Tongue (tissue), 2 donors: ENCODE data around the gene LRP2BP. TPM values are rescaled to one million over a fixed set of nuclear protein-coding genes. Genes with fewer than 3 reads are reported as not detected.

Experiments
- DNase-seq: peaks from one replicate; pipeline ENCODE4 v3.0.0-alpha.2; 2015
- total RNA-seq: library from RNA; depleted of rRNA; stranded (reverse); fragments of >200 nt; gene quantifications from one replicate; pipeline ENCODE4 v1.2.3, GENCODE V29; 2014

Gene LRP2BP
- 7.6 TPM for total RNA-seq

DNA sequence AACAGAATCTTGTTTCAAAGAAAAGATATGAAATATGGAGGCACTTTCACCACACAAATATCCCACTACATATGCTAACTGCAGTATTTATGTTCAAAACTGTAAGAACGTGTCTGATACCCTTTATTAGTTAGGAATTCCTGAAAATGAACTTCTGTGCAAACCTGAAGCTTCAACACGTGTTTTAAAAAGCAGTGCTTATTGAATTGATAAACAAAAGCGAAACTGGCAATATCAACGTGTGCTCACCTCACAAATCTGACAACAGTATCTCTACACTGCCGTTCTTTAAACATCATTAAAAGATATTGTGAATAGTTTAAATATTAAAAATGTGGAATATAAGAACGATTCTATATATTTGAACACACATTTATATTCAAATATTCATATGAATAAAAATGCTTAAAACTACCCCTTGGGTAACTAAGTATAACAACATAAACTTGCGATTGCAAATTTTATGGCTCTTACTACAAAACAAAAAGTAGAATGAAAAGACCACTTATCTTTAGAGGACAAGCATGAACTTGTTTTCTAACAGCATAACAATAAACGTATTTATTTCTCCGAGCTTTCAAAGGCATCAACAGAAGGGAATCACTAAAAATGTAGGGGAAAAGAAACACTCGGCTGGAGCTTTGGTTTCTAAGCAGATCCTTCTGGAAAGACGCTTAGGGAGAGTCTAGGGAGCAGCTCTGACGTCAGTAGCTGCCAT, at the start of gene LRP2BP:
Gene LRP2BP, minus strand, starts transcription at position 687 of the 718 bp plus-strand sequence. CDS start 17,738 bp downstream, outside the sequence.
- DNase-seq = peak; percentile 97

DNA sequence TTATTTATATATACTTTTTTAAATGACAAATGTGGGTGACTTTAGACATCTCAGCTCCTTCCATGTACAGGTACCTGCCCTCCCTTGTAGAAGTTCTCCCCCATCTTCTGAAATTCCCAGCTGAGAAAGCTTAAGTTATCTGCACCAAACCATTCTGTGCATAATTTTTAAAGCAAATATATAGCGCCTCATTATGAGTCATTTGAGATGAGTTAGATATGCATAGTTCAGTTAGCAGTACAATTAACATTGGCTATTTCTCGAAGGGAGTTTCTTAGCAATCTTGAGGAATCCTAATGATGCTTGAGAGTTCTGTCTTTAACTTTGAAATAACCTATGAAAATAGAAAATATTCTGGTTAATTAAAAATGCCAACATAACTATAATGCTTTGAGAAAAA, 49.5 kb upstream of the LRP2BP start:
- DNase-seq = no peak

DNA sequence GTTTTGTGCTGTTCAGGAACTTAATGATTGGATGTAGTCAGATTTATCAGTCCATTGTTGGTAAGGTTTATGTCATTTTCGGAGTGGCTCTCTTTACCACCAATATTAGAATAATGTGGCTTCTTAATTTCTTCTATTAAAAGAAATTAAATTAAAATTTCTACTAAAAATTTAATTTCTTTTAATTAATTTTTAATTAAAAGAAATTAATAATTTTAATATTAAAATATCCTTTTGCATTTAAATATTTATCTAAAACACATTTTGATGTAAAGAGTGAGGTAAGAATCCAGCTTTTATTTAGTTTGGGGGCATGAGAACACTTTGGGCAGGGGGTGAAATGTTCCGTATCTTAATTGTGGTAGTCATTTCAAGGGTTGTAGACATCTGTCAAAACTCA, 45.8 kb upstream of the LRP2BP start:
- DNase-seq = no peak

GRCh38 chr4:185437809-185438208, 42.1 kb upstream of the LRP2BP start:
- DNase-seq = no peak

DNA sequence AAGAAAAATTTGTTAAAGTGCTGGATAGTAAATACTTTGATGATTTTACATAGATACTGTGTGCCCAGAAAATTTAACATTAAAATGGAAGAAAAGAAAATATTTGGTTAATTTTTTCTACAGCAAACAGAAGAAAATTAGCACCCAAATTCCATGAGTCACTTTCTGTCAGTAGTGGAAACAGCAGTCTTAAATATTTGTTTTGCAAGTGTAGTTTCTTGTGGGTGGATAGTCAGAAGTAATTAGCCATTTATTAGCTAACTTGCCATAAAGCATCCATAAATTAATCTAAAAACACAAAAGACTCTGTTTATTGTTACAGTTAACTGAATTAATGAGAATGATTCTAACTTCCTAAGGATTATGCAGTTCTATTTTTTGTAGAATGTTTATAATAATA, 39.7 kb upstream of the LRP2BP start:
- no peak for DNase-seq

DNA sequence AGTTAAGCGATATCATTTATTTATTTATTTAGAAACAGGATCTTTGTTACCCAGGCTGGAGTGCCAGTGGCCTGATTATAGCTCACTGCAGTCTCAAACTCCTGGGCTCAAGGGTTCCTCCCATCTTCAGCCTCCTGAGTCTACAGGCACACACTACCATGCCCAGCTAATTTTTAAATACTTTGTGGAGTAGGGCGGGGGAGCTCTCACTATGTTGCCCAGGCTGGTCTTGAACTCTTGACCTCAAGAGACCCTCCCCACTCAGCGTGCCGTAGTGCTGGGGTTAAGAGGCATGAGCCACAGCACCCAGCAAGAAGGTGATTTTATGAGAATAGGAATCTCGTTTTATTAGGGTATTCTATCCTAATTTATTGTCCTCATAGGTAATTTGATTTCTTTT, 33.9 kb upstream of the LRP2BP start:
- no peak for DNase-seq

DNA sequence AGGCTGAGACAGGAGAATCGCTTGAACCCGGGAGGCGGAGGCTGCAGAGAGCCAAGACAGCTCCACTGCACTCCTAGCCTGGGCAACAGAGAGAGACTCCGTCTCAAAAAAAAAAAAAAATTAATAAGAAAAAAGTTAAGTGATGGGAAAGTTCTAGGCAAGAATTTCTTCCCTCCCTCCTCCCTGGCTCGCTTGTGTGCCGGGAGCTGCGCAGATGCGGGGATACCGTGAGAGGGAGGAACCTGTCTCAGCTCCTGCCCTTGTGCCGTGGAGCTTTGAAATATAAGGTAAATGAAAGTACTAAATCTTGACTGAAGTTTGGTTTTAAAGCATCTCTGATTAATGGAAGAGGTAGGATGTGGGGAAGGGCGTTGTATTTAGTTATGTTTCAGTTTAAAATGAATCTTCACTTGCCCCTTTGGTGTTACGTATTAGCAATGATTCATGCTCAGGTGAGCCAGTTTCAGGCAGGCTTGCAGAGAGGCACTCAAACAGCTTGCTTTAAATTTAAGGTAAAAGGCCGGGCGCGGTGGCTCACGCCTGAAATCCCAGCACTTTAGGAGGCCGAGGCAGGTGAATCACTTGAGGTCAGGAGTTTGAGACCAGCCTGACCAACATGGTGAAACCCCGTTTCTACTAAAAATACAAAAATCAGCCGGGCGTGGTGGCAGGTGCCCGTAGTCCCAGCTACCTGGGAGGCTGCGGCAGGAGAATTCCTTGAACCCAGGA, 31.4 kb upstream of the LRP2BP start:
- no peak for DNase-seq

GRCh38 chr4:185425647-185426352, 30.1 kb upstream of the LRP2BP start, which contains the start of gene UFSP2:
Gene UFSP2 (minus strand): TSS chr4:185425964. CDS start chr4:185425868, 96 bp downstream.
- DNase-seq = peak; percentile 97

- no peak for DNase-seq
Measured at GRCh38 chr4:185424905-185425646, 29.4 kb upstream of the LRP2BP start.

DNA sequence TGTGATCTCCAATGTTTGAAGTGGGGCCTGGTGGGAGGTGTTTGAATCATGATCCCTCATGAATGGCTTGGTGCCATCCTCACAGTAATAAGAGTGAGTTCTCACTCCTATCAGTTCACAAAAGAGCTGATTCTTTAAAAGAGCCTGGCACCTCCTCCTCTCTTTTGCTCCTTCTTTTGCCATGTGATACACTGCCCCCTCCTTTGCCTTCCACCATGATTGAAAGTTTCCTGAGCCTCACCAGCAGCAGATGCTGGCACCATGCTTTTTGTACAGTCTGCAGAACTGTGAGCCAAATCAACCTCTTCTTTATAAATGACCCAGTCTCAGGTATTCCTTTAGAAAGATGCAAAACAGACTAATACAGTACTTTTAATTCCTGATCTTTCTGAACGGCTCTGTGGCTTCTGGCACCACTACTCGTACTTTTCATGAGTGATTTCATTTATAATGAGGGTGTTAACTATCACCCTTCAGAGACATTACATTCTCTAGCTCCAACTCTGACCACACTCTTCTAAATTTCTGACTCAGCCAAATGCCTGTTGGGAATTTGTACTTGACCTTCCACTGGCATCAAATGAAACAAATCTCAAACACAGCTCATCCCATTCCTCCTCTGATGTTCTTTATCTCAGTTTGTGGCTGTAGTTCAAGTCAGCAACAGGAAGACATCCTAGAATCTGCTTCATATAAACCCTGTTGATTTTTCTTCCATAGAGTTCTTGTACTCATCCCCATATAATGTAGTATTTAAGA, 25.8 kb upstream of the LRP2BP start:
- no peak for DNase-seq

DNA sequence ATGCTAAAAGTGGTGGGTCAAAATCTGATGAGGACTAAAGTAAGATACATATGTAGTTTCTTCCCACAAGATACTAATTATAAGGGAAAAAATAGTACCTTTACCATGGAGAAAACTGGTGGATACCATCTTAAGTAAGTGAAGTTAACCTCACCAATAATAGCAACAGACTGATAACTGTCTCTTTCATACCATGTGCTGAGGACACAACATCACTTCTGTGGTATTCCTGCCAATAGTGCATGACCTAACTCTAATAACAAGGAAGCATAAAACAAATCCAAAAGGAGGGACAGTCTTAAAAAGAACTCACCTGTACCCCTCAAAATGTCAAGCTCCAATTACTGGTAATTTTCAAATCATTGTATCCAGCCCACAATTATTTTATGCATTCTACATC, 21.2 kb upstream of the LRP2BP start:
- DNase-seq = no peak

DNA sequence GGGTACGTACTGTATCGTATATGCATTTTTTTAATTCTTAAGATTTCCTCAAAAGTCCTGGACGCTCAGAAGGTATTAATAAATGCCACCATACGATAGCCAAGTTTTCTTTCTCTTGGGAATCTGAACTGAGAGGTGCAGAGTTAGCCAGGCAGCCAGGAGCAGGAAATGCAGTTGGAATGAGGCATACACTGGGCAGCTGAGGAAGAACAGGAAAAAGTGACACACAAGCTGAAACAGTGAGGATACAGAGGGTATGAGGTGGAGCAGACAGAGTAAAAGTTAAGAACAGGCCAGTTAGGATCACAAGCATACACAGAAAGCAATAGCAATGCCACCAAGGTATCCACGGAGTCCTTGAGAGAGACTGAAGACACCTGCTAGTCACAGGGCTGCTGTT, 16.7 kb upstream of the LRP2BP start:
- no peak for DNase-seq

- no peak for DNase-seq
Measured at GRCh38 chr4:185411849-185412248, 16.1 kb upstream of the LRP2BP start.

- no peak for DNase-seq
Measured at GRCh38 chr4:185408432-185408831, 12.7 kb upstream of the LRP2BP start.

GRCh38 chr4:185405296-185405999, 9.7 kb upstream of the LRP2BP start:
- no peak for DNase-seq

- no peak for DNase-seq
Measured at GRCh38 chr4:185404031-185404430, 8.3 kb upstream of the LRP2BP start.

GRCh38 chr4:185399466-185399865, 3.7 kb upstream of the LRP2BP start:
- DNase-seq = no peak

DNA sequence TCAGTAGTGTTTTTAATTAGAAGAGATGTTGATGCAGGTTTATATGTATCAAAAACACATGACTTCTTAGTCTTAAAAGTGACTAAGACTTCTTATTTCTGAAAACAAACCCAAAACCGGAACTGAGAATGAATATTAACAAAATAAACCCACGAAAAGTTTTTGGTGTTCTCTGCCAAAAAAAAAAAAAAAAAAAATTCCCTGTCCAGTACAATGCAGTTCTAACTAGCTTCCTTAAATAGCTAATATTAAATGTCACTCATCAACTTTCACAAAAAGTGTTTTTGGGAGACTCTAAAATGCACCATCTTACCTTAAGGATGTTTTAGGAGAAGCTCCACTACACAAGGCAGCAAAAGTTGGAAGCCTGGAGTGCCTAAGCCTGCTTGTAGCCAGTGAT, 2.9 kb upstream of the LRP2BP start:
- no peak for DNase-seq

GRCh38 chr4:185396724-185397385, 1.1 kb upstream of the LRP2BP start, which contains the start of gene ANKRD37:
Gene ANKRD37 (plus strand): TSS chr4:185396841. CDS start chr4:185396924, 83 bp downstream.
- peak; percentile 82 for DNase-seq
